ENCODE measurements around the gene HOXB8.

The HOXB8 gene

GRCh38 chr17:48615047-48615962, at the start of gene HOXB8:
Gene HOXB8 (minus strand): TSS chr17:48615292. CDS start chr17:48614704, 588 bp downstream.
- DNase-seq: no peak

GRCh38 chr17:48663134-48663924, 48.2 kb upstream of the HOXB8 start:
- no peak for DNase-seq

- DNase-seq: no peak
These were observed 40.8 kb upstream of the HOXB8 start for GRCh38 chr17:48655913-48656312.

GRCh38 chr17:48649741-48650140, 34.6 kb upstream of the HOXB8 start:
- no peak for DNase-seq

GRCh38 chr17:48647963-48648245, 32.8 kb upstream of the HOXB8 start:
- no peak for DNase-seq

GRCh38 chr17:48647103-48647962, 32.2 kb upstream of the HOXB8 start:
- no peak for DNase-seq

GRCh38 chr17:48646183-48647102, 31.4 kb upstream of the HOXB8 start:
- no peak for DNase-seq

- DNase-seq: no peak
These were observed 30.6 kb upstream of the HOXB8 start for GRCh38 chr17:48645639-48646182.

- DNase-seq: no peak
These were observed 29.9 kb upstream of the HOXB8 start for GRCh38 chr17:48644910-48645557.

GRCh38 chr17:48644159-48644558, 29.1 kb upstream of the HOXB8 start:
- DNase-seq: no peak

- no peak for DNase-seq
These were observed 28.6 kb upstream of the HOXB8 start for GRCh38 chr17:48643697-48644012.

GRCh38 chr17:48642843-48643696, 28.0 kb upstream of the HOXB8 start:
- no peak for DNase-seq

- no peak for DNase-seq
These were observed 27.2 kb upstream of the HOXB8 start for GRCh38 chr17:48642059-48642842.

GRCh38 chr17:48641541-48642058, 26.5 kb upstream of the HOXB8 start:
- no peak for DNase-seq

GRCh38 chr17:48640858-48641180, 25.7 kb upstream of the HOXB8 start:
- no peak for DNase-seq

GRCh38 chr17:48639982-48640857, 25.1 kb upstream of the HOXB8 start:
- DNase-seq: no peak

- DNase-seq: no peak
These were observed 24.0 kb upstream of the HOXB8 start for GRCh38 chr17:48639136-48639535.

Measured in NCI-H1436 (cell line).